ENCODE data around the gene ATP10D.

DNA sequence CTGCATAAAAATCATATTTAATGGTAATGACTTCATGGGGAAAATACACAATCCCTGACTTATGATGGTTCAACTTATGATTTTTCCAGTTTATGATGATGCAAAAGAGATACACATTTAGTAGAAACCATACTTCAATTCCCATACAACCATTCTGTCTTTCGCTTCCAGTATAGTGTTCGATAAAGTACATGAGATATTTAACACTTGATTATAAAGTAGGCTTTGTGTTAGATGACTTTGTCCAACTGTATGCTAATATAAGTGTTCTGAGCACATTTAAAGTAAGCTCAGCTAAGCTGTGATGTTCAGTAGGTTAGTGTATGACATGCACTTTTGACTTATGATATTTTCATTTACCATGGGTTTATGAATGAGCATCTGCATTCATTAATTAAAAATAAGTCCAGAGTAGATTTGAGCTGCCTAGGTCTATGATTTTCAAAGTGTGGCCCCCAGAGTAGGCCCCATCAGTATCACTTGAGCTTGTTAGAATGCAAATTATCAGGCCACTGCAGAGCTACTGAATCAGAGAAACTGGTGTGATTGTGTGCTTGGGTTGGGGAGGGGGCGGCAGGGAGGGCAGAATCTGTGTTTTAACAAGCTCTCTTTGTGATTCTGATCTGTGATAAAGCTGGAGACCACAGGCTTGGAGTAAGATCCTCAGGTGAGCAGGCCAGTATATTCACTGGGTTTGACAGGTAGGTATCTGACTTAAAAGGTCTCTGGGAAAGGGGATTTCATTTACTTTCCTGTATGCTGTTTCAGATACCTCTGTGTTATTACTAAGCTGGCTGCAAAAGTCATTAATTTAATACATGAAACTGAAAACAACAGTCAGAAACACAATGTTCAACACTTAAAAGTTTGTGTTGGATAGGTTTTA, 8.4 kb downstream of the ATP10D start:
- TF ChIP-seq POLR2AphosphoS5 (IDR thresholded peaks at IDR 0.05; ENCODE audit: low read depth, low read length) (no peak), EZH2 (IDR thresholded peaks at IDR 0.05) (no peak), YY1 (IDR thresholded peaks at IDR 0.05; ENCODE audit: extremely low read depth, insufficient replicate concordance, low read depth, low read length) (no peak), POLR2A (IDR thresholded peaks at IDR 0.05; ENCODE audit: borderline replicate concordance, extremely low read depth, insufficient read depth, insufficient read length) (no peak), RAD21 (IDR thresholded peaks at IDR 0.05; ENCODE audit: low read depth) (no peak)
- TF ChIP-seq, protein P1, sequence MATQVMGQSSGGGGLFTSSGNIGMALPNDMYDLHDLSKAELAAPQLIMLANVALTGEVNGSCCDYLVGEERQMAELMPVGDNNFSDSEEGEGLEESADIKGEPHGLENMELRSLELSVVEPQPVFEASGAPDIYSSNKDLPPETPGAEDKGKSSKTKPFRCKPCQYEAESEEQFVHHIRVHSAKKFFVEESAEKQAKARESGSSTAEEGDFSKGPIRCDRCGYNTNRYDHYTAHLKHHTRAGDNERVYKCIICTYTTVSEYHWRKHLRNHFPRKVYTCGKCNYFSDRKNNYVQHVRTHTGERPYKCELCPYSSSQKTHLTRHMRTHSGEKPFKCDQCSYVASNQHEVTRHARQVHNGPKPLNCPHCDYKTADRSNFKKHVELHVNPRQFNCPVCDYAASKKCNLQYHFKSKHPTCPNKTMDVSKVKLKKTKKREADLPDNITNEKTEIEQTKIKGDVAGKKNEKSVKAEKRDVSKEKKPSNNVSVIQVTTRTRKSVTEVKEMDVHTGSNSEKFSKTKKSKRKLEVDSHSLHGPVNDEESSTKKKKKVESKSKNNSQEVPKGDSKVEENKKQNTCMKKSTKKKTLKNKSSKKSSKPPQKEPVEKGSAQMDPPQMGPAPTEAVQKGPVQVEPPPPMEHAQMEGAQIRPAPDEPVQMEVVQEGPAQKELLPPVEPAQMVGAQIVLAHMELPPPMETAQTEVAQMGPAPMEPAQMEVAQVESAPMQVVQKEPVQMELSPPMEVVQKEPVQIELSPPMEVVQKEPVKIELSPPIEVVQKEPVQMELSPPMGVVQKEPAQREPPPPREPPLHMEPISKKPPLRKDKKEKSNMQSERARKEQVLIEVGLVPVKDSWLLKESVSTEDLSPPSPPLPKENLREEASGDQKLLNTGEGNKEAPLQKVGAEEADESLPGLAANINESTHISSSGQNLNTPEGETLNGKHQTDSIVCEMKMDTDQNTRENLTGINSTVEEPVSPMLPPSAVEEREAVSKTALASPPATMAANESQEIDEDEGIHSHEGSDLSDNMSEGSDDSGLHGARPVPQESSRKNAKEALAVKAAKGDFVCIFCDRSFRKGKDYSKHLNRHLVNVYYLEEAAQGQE (IDR thresholded peaks at IDR 0.05; ENCODE audit: low read depth): no peak

Data from HCT116 (cell line).